NCI-H2171 (cell line): ENCODE measurements around the gene ATAD3C.
A peak's percentile ranks its signal among the peaks of the same experiment; 100 is the strongest.
"Not testable (repeated sequence)": the region's sequence is repeated elsewhere in the genome, so short reads cannot be mapped to it uniquely, and the experiment has no call there.

Experiments used
- DNase-seq: peaks from one replicate; lab custom pipeline; 2025; lab: John Stamatoyannopoulos, UW

Gene ATAD3C

DNA sequence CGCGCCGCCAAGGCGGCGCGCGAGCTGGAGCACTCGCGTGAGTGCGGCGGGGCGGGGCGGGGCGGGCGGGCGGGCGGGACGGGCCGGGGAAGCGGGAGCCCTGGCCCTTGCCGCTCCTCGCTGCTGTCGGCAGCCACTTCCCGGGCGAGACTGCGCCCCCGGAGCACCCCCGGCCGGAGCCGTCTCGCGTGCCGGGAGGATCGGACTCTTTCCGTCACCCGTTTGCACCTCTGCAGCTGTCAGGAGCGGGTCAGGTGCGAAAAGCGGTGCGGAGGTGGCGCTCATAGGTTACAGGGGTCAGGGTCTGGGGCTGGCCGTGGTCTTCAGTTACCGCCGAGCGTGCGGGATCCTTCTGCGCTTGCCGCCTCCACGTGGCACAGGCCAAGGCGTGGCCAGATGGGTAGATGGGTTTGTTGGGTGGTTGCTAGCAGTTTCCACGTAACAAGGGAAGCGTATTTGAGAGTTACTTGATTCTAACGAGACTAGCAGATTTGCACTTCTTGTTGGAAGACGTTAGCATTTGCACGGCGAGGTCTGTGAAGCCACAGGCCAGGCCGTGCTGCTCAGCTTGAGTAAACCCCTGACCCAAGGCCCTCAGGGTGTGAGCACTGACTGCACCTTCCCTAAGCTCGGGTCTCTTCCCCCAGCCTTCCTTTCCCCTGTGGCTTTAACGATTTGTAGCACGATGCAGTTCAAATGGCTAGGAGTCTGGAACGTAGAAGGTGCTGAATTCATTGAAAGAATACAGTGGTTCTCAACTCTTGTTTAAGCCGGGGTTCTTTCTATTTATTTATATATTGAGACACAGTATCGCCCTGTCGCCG is 22.8 kb downstream of the ATAD3C start:
- not testable (repeated sequence) for DNase-seq

DNA sequence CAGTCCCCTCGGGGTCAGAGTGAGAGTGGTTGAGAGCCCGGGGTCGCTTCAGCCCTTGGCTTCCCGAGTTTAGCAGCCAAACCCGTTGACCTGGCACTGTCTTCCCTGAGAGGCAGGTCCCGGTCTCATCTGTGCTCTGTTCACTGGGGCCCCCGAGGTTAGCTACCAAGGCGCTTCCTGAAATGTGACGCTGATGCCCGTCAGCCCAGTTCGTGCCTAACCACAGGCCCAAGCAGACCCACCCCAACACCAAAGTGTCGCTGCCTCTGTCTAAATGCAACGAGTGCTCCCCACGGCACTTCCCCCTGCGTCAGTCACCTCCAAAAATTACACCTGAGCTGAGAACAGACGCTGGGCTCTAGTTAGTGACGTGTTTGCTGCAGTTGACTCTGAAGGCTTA is 26.5 kb downstream of the ATAD3C start:
- not testable (repeated sequence) for DNase-seq

GRCh38 chr1:1477206-1477605 is 27.7 kb downstream of the ATAD3C start:
- DNase-seq, result no peak

DNA sequence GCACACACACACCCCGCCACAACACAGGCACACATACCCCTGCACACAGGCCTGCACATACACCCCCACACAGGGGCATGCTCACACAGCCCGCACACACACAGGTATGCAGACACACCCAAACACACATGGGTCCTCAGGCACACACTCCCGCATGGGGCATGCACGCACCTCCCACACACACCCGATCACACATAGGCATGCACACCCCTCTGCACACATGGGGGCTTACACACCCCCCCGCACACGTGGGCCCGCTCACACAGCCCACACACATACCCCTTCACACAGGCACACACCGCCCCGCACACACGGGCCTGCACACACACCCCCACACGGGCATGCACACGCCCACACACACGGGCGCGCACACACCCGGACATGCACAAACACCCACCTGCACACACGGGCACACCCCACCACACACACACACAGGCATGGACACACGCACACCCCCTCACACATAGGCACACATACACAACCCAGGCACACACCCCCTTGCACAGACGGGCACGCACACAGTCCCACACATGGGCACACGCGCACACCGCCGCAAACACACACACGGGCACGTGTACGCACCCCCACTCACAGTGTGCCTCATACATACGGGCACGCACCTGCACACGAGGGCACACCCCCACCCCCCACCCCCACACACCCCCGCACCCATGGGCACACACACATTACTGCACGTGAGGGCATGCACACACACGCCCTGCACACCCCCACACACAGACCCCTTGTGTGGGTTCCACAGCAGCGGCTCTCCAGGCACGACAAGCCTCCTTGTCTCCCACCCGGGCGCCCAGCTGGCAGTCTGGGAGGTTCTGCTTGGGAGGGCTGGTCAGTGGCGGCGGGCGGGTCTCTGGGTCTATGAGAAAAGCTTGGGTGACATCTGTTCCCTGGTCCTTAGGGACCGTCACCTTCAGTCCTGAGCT is 30.3 kb downstream of the ATAD3C start:
- DNase-seq, result no peak

DNA sequence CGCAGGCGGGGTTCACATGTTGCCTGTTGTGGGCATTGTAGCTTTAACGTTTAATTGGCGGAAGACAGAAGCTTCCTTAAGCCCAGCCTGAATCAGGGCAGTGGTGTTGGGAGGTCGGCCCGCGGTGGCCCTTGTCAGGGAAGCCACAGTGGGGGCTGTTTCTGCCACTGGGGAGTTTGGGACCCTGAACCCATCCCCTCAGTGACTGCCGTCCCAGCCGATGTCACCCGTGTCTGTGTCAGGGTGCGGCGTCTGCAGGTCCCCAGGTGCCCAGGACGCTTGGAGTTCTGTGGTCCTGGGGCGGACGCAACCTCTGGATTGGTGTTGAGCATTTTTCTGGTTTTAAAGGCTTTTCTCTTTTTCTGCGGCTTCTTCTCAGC is 31.0 kb downstream of the ATAD3C start:
- not testable (repeated sequence) for DNase-seq

GRCh38 chr1:1481811-1482210 is 32.3 kb downstream of the ATAD3C start:
- DNase-seq, result not testable (repeated sequence)

DNA sequence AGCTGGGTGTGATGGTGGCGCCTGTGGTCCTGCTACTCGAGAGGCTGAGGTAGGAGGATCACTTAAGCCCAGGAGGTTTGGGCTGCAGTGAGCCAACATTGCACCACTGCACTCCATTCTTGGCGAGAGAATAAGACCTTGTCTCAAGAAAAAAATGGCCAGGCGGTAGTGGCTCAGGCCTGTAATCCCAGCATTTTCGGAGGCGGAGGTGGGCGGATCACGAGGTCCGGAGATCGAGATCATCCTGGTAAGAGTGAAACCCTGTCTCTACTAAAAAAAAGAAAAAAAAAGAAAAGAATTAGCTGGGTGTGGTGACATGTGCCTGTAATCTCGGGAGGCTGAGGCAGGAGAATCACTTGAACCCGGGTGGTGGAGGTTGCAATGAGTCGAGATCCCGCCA is 33.4 kb downstream of the ATAD3C start:
- no peak for DNase-seq

- no peak for DNase-seq
Observed at GRCh38 chr1:1483714-1484113, 34.2 kb downstream of the ATAD3C start.

DNA sequence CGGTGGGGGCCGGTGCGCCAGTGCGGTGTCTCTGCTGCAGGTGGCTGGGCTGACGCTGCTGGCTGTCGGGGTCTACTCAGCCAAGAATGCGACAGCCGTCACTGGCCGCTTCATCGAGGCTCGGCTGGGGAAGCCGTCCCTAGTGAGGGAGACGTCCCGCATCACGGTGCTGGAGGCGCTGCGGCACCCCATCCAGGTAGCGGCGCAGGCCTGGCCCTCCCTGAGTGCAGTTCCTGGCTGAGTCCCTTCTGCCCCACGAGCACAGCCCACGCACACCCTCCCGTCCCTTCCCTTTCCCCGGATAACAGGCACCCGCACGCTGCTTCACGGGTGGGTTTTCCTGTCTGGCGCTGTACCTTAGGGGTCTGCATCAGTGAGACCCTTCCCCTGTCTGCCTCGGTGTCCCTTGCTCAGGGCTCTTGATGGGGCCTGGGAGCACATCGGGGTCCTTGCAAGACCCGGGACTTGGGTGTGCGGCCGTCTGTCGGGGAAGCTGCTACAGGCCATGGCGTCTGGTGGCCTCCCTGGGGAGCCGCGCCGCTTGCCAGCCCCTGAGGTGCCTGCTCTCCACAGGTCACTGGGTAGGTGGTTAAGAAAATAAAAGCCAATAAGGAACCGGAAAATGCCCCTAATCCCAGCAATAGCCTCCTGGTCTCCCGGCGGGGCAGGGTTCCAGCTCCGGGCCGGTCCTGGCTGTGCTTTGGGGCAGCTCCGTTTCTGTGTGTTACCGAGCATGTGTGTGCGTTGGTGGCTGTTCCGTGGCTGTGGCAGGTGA is 35.7 kb downstream of the ATAD3C start:
- not testable (repeated sequence) for DNase-seq

GRCh38 chr1:1485755-1486317 is 36.3 kb downstream of the ATAD3C start:
- not testable (repeated sequence) for DNase-seq

DNA sequence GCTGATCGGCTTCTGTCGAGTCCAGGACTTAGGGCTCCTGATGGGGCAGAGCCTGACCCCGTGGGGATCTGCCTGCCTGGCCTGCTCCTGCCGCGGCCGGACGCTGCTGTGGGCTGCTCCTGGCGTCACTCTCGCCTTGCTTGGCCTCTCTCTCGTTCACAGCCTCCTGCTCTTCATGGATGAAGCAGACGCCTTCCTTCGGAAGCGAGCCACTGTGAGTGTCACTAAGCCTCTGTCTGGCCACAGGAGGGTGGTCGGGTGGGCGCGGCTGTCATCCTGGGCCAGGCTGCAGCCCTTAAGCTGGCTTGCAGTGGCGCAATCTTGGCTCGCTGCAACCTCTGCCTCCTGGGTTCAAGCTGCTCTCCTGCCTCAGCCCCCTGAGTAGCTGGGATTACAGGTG is 38.2 kb downstream of the ATAD3C start:
- no peak for DNase-seq

GRCh38 chr1:1489231-1489630 is 39.7 kb downstream of the ATAD3C start:
- no peak for DNase-seq

DNA sequence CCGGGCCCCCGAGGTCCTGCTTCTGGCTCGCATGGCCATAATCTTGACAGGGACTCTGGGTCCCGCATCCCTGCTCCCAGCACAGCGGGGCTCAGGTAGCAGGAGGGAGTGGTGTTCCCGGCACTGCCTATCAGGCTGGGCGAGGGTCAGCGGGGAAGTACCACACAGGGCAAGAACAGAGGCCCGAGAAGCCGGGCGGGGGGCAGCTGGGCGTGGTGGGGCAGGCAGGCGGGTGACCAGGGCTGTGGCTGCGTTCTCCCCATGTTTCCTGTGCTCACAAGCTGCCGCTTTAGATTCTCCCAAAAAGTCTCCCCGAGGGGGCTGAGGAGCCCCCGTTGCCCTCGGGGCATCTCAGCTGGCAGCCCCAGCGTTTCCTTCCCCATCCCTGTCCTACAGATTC is 40.4 kb downstream of the ATAD3C start:
- no peak for DNase-seq

DNA sequence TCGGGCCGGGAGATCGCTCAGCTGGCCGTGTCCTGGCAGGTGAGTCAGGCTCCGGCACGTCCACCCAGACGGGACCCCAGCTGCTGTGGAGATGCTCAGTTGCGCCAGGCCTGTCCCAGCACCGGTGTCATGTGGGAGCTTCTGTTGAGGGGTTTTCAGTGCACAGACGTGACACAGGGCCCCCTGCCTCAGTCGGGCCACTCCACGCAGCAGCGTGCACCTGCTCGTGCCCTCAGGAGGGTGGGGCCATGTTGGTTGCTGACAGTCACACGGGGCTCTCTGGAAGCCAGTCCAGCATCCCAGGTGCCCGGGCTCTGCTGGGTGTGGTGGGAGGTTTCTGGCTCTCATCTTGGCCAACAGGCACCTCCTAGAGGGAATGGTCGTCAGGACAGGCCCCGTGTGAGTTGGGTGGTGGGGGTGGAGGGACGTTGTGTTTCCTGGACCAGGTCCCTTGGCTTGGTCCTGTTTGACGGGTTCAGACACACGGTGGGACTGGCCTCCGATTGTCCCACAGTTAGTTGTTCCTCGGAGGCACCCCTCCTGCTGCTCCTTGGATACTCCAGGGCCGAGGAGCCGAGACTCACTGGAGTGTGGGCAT is 41.2 kb downstream of the ATAD3C start:
- DNase-seq, result no peak

DNA sequence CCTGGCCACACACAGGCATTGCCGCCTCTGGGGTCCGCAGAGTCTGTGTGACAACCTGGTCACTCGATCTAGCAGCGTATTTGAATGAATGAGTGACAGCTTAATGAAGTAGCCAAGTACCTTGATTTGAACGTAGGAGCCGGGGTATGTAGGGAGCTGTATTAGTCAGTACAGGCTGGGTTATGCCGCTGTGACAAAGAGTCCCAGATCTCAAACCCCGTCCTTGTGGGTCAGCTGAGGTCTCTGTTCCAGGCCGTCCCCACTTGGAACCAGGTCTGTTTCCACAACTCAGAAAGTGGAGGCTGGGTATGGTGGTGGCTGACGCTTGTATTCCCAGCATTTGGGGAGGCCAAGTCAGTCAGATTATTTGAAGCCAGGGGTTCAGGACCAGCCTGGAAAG is 42.1 kb downstream of the ATAD3C start:
- no peak for DNase-seq

- DNase-seq, result not testable (repeated sequence)
Observed at GRCh38 chr1:1494311-1494710, 44.8 kb downstream of the ATAD3C start.

- not testable (repeated sequence) for DNase-seq
Observed at GRCh38 chr1:1495461-1495975, 46.0 kb downstream of the ATAD3C start.

DNA sequence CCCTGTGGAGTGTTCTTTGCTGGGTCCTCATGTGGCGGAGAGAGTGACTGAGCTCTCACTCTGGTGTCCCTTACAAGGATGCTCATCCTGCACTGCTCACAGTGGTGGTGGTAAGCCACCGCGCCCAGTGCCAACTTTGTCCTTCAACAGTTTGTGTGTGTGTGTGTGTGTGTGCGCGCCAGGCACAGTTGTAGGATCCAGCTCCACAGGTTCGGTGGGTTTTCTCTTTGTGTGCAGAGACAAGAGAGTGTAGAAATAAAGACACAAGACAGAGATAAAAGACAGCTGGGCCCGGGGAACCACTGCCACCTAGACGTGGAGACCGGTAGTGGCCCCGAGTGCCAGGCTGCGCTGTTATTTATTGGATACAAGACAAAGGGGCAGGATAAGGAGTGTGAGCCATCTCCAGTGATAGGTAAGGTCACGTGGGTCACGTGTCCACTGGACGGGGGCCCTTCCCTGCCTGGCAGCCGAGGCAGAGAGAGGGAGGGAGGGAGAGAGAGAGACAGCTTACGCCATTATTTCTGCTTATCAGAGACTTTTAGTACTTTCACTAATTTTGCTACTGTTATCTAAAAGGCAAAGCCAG is 55.4 kb downstream of the ATAD3C start:
- peak; percentile 55 for DNase-seq

DNA sequence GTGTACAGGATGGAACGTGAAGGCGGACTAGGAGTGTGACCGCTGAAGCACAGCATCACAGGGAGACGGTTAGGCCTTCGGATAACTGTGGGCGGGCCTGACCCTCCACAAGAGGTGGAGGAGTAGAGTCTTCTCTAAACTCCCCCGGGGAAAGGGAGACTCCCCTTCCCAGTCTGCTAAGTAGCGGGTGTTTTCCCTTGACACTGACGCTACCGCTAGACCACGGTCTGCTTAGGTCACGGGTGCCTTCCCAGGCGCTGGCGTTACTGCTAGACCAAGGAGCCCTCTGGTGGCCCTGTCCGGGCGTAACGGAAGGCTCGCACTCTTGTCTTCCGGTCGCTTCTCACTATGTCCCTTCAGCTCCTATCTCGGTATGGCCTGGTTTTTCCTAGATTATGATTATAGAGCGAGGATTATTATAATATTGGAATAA is 55.9 kb downstream of the ATAD3C start:
- DNase-seq, result not testable (repeated sequence)

DNA sequence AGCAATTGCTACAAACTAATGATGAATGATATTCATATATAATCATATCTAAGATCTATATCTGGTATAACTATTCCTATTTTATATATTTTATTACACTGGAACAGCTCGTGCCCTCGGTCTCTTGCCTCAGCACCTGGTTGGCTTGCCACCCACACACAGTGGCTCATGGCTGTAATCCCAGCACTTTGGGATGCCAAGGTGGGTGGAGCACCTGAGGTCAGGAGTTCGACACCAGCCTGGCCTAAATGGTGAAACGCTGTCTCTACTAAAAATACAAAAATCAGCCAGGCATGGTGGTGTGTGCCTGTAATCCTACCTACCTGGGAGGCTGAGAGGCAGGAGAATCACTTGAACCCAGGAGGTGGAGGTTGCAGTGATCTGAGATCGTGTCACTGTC is 56.3 kb downstream of the ATAD3C start:
- not testable (repeated sequence) for DNase-seq

DNA sequence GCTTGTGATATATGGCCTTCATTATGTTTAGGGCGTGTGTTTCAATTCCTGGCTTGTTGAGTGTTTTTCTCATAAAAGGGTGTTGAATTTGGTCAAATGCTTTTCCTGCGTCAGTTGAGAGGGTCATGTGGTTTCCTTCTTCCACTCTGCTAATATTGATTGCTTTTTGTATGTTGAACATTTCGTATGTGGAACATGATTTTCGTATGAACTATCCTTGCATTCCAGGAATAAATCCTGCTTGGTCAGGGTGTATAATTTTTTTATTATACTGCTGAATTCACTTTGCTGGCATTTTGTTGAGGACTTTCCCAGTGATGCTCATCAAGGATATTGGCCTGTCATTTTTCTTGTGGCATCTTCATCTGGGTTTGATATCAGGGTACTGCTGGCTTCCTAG is 57.8 kb downstream of the ATAD3C start:
- no peak for DNase-seq
